Erythroblast (primary cell): ENCODE results near the gene MAP3K5.

Source experiments
- DNase-seq, 2 experiments: peaks; one replicate each; lab custom pipeline; 2025; lab: John Stamatoyannopoulos, UW
- GATA1 ChIP-seq: IDR thresholded peaks from 2 replicates; pipeline ENCODE4 v1.6.1; 2011; ENCODE audit warnings: low read depth, mild to moderate bottlenecking, control low read depth, low read length, moderate library complexity
- POLR2A ChIP-seq: IDR thresholded peaks from 2 replicates; pipeline ENCODE4 v1.6.1; 2011; ENCODE audit warnings: mild to moderate bottlenecking, low read length

MAP3K5 gene

GRCh38 chr6:136521427-136521826 lies 270.9 kb downstream of the MAP3K5 start:
- TF ChIP-seq GATA1 (no peak), POLR2A (no peak)
- no peak for DNase-seq

- TF ChIP-seq GATA1 = no peak
- no peak for TF ChIP-seq POLR2A
- DNase-seq = no peak
Observed at GRCh38 chr6:136520517-136520916, 271.8 kb downstream of the MAP3K5 start.

GRCh38 chr6:136517582-136517981 lies 274.7 kb downstream of the MAP3K5 start:
- TF ChIP-seq POLR2A (no peak), GATA1 (no peak)
- DNase-seq = no peak

- no peak for DNase-seq
- no peak for TF ChIP-seq POLR2A
- no peak for TF ChIP-seq GATA1
Observed at GRCh38 chr6:136517002-136517401, 275.3 kb downstream of the MAP3K5 start.

- no peak for DNase-seq
- no peak for TF ChIP-seq POLR2A
Observed at GRCh38 chr6:136514591-136514990, 277.7 kb downstream of the MAP3K5 start.

- TF ChIP-seq POLR2A (no peak), GATA1 (no peak)
- no peak for DNase-seq
Observed at GRCh38 chr6:136511926-136512325, 280.4 kb downstream of the MAP3K5 start.

- no peak for DNase-seq
- TF ChIP-seq POLR2A (no peak), GATA1 (no peak)
Observed at GRCh38 chr6:136511397-136511796, 280.9 kb downstream of the MAP3K5 start.

- no peak for TF ChIP-seq POLR2A
- no peak for TF ChIP-seq GATA1
- no peak for DNase-seq
Observed at GRCh38 chr6:136510782-136511181, 281.5 kb downstream of the MAP3K5 start.

GRCh38 chr6:136510299-136510698 lies 282.0 kb downstream of the MAP3K5 start:
- no peak for DNase-seq
- no peak for TF ChIP-seq GATA1
- no peak for TF ChIP-seq POLR2A

- TF ChIP-seq POLR2A = no peak
- TF ChIP-seq GATA1 = no peak
- no peak for DNase-seq
Observed at GRCh38 chr6:136508725-136509392, 283.4 kb downstream of the MAP3K5 start.
